ENCODE data around the gene MISP3.

MISP3 gene

DNA sequence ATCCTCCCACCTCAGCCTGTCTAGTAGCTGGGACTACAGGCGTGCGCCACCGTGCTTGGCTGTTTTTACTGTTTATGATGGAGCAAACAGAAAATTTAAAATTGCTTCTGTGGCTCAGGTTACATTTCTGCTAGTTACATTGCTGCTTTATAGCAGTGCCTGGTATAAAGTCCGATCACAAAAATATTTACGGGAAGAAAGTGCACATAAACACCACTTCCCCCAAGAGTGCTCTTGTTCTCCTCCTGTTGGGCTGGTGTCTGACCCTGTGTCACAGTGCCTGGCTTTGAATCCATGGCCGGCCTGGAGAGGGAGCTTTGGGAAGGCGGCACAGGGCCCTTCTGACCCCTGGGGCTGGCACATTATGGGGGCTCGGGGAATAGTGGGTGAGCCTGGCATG, 33.1 kb downstream of the MISP3 start:
- no peak for DNase-seq

- no peak for DNase-seq
Observed at GRCh38 chr19:14106840-14107239, 34.3 kb downstream of the MISP3 start.

GRCh38 chr19:14107581-14108461, 35.2 kb downstream of the MISP3 start:
- DNase-seq, result no peak

DNA sequence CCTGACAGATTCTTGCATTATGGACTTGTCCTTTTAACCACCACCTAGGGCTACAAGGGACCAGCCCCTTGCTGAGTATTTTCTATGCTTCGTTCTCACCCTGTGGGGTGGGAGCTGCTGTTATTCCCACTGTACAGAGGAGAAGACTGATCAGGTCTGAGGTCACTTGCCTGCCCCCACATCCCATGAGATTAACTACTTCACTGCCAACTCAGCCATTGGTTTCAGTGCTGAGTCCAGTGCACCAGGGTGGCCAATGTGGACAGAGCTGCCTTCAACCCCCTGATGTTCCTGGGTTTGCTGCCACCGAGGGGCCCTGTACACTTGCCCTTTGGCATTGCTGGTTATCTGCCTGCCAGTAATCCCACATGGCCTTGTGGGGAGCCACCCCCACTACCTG, 38.1 kb downstream of the MISP3 start:
- no peak for DNase-seq

DNA sequence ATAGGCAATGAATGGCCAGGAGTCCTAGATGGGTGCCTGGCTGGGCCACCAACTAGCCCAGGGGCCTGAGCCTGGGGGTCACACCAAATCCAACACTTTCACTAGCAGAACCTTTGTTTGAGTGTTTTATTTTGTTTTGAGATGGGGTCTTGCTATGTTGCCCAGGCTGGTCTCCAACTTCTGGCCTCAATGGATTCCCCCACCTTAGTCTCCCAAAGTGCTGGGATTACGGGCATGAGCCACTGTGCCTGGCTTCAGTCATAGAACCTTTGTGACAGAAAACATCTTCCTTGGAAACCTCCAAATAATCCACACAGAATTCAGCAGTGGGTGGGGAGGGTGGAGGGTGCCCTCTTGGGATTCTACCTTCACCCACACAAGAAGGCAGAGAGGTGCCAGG, 38.9 kb downstream of the MISP3 start:
- no peak for DNase-seq

DNA sequence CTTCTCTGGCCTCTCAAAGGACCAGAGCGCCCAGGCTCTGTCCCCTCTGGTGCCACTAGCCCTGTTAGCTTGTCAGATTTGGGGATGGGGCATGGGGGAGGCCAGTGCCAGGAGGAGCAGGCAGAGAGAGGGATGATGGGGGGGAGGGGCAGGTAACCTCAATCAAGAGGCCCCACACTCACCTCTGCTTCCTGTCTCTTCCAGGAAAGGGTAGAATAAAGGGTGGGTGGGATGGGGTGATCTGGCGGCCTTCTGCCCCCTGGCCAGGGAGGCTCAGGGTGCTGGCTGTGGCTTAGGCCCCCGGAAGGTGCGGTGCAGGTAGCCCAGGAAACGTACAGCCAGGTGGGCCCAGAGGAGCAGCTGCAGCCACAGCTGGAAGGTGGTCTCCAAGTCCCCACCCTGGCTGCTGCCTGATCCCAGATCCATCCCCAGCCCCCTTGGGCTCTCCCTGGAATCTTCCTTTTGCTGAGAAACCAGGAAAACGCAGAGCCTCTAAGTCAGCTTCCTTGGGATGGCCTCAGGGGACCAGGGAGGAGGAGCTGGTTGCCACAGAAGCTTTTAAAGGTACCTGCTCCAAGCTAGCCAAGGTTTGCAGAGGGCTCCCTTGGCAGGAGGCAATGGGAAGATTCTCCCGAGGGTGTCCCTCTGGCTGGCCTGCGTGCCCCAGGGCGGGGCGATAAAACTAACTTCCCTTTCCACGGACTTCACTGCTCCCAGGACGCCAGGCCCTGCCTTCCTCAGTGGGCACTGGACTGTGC, 39.6 kb downstream of the MISP3 start:
- no peak for DNase-seq

- DNase-seq, result no peak
Observed at GRCh38 chr19:14112809-14113385, 40.3 kb downstream of the MISP3 start.

GRCh38 chr19:14113762-14114414, 41.3 kb downstream of the MISP3 start:
- DNase-seq, result peak in 3 of 5 experiments; percentile 20 to 56 (median 48)

DNA sequence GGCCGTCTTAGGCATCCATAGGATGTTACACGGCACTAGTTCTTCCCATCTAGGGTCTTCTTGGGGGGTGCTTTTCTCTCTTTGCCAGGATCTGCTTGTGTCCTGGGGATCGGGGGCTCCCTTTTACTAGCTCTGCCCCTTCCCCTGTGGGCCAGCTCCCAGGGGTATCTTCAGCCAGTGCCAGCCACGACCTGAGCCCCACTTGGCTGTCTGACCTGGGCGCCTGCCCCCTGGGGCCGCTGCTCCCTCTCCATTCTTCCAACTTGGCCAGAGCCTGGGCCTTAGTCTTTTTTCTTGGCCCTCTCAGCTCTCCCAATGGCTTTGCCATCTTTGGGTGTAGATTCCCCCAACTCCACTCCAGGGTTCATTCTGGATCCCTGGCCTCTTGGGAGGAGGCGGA, 41.9 kb downstream of the MISP3 start:
- no peak for DNase-seq

DNA sequence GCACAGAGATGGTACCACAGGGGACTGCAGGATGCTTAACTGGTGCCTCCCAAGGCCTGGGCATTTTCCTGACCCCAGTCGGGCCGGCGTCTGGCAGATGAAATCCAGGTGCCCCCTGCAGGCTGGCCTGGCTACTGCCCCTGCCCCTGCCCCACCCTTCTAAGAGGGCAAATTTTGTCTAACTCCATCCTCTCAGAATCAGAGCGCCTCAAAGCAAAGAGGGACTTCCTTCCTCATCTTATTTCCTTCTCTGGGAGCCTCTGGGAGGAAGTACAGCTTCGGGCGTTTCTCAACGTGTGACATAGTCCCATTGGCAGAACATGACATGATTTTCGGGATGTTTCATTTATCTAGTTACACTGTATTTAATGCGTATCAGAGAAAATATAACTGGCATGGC, 42.3 kb downstream of the MISP3 start:
- peak in 4 of 5 experiments; percentile 17 to 48 (median 32) for DNase-seq

- no peak for DNase-seq
Observed at GRCh38 chr19:14115756-14116155, 43.2 kb downstream of the MISP3 start.

DNA sequence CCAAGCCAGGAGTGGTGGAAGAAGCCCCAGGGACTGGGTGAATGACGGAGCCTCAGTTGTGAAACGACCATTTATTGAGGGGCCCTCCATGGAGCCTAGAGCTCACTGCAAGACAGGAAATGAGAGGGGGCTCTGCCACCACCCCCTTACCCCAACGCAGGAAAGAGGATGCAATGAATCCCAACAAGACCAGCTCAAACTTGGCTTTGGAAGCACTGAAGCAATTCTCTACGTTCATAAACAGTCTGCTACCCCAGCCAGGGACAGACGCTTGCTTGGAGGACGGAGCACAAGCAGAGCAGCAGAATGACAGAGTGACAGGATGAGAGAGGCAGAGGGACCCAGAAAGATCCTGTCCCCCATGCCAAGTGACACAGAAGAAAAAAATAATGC, 43.9 kb downstream of the MISP3 start:
- DNase-seq, result no peak

GRCh38 chr19:14116918-14117578, 44.5 kb downstream of the MISP3 start:
- peak in 2 of 5 experiments; percentile 12 to 36 for DNase-seq

DNA sequence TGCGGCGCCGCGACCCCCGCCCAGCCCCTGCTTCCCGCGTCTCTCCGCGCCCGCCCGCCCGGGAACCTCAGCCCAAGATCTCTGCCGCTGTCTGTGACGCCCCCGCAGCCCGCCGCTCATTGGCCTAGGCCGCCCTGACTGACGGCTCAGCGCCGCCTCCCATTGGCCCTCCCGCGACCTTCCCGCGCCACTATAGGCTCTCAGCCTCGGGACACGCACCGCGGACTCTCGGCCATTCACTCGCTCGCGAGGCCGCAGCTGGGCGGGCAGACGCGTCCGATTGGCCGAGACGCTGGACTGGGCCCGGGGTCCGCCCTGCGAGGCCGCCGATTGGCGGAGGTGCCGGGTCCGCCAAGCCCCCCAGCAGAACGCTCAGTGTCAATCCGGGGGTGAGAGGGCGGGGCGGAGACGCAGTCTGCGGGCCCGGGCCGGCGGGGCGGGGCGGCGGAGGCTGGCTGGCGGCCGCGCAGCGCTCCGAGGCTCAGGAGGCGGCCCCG, 45.1 kb downstream of the MISP3 start, which contains the start of gene PRKACA:
Gene PRKACA, minus strand, starts transcription at position 95 of the 497 bp plus-strand sequence. CDS start 215 bp downstream, outside the sequence.
- peak; percentile 98 to 100 (median 98) for DNase-seq

- DNase-seq, result peak in 3 of 5 experiments; percentile 19 to 71 (median 44)
Observed at GRCh38 chr19:14118165-14119051, 45.8 kb downstream of the MISP3 start.

DNA sequence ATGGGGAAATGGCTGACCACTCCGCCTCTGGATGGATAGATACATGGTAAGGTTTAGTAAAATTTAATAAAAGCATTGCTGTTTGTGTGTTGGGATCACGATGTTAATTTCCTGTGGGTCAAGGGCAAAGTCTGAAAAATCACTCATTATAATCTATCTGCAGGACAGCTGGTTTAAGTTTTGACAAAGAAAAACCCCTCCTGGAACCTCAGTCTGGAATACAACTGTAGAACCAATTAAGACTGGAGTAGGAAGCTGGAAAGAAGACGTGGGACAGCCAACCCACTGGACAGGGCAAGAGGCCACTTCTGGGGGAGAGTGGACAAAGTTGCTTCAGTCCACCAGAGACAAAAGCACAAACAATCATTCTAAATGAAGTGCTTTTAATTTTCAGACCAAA, 46.6 kb downstream of the MISP3 start:
- no peak for DNase-seq

DNA sequence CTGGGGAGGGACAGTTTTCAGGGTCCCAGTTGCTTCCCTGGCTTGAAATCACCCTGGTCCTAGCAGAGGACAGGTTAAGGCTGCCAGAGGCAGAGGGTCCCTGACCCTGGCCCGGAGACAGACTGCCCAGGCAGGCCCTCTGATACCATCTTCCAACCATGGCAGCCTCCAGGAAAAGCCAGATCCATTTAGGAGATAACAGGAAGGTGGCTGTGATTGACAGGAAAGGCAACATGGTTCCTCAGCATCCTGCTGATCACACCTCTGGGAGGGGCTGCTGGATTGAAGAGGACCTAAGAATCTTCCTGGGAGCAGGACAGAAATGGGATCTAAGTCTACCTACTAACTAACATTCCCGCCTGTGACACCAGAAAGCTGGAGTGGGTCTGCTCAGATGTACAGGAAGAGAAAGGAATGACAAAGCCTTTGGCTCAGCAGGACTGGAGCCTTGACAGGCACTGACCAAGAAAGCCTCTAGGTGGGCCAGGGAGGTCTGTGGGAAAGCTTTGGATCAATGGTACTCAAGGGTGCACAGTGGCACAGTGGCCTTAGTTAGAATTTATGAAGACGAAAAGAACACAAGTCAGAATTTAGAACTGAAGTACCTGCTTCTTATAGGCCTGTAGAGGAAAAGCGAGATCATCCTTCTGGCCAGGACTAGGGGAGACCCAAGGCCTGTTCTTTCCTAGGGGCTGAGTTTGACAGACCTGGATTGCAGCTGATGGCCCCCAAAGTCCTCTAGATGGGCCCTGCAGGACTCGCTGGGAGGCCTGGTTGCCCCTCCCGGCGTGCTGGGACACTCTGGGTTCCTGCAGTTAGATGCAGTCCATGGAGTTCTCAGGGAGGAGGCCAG, 47.3 kb downstream of the MISP3 start:
- DNase-seq, result no peak

GRCh38 chr19:14120497-14120780, 47.9 kb downstream of the MISP3 start:
- DNase-seq, result no peak

DNA sequence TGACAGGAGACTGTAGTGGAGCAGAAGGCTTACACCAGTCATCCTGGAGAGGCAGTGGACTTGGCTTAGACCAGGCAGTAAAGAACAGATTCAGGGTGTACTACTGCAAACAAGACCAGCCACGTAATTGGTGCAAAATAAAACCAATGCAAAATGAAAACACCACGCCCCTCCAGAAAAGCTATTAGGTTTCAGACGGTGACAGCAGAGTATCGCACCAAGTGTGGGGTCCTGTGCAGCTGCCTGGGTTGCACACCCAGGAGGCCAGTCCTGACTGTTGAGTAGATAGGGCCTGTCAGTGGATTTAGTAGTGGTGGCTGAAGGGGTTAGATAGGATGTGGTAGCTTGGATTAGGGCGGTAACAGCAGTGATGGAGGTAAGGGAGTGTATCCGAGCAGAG, 50.3 kb downstream of the MISP3 start:
- DNase-seq, result no peak

Measured in T-helper 2 cell (primary cell).